Panc1 (cell line): Measurements from ENCODE around the gene RNF220. TPM values are rescaled to one million over a fixed set of nuclear protein-coding genes. Genes with fewer than 3 reads are reported as not detected.

Experiments
- ATAC-seq: fragments of 200-7000 bp; cut with Tn5 transposase; 2 replicates; pipeline ENCODE4 v1.9.1; 2020; ENCODE audit warnings: mild to moderate bottlenecking, moderate library complexity
- BruUV-seq: library from RNA; stranded (reverse); fragments of 400-500 nt; replicated peaks from 2 replicates; lab custom pipeline; 2021; lab: Mats Ljungman, UMichigan
- CTCF ChIA-PET: fragments of 300-600 bp; sonication (Branson Sonifier 250); formaldehyde crosslinking; loops from one replicate; lab custom pipeline; 2022; ENCODE audit warnings: antibody characterized with exemption; lab: Charles Lee
- POLR2A ChIA-PET: fragments of 300-600 bp; sonication (Branson Sonifier 250); formaldehyde crosslinking; loops from one replicate; lab custom pipeline; 2022; ENCODE audit warnings: antibody characterized with exemption; lab: Charles Lee
- DNase-seq: peaks from one replicate; pipeline ENCODE4 v3.0.0-alpha.2; 2010; ENCODE audit warnings: low read depth, low spot score
- H3K27ac ChIP-seq: 2 replicates; pipeline ENCODE4 v1.5.1; 2011; ENCODE audit warnings: mild to moderate bottlenecking, low read length, inconsistent platforms
- H3K27me3 ChIP-seq: fragments of 200-500 bp; sonication (Bioruptor generic); 2 replicates; pipeline ENCODE4 v1.6.0; 2014; ENCODE audit warnings: low read length, inconsistent platforms; ENCODE audit not compliant: control insufficient read depth, insufficient read depth
- H3K36me3 ChIP-seq: fragments of 200-500 bp; sonication (Bioruptor generic); 2 replicates; pipeline ENCODE4 v1.5.1; 2014; ENCODE audit warnings: inconsistent platforms, mild to moderate bottlenecking, low read length, moderate library complexity; ENCODE audit not compliant: control insufficient read depth, insufficient read depth
- H3K4me1 ChIP-seq: 2 replicates; pipeline ENCODE4 v1.5.1; 2011; ENCODE audit warnings: inconsistent platforms, mild to moderate bottlenecking, low read length, moderate library complexity; ENCODE audit not compliant: control insufficient read depth, insufficient read depth
- H3K4me3 ChIP-seq, 2 experiments: 2 replicates each; pipeline ENCODE4 v1.5.1; 2011 to 2012; ENCODE audit warnings: low read depth in 2 of 2, low read length in 2 of 2, mild to moderate bottlenecking in 2 of 2, inconsistent platforms in 1 of 2, moderate library complexity in 1 of 2
- H3K9me3 ChIP-seq: fragments of 200-500 bp; sonication (Bioruptor generic); 2 replicates; pipeline ENCODE4 v1.5.1; 2014; ENCODE audit warnings: low read depth, mild to moderate bottlenecking, inconsistent platforms, low read length, moderate library complexity; ENCODE audit not compliant: control insufficient read depth, insufficient read depth
- POLR2AphosphoS5 ChIP-seq: IDR thresholded peaks from 2 replicates; pipeline ENCODE4 v1.6.1; 2012; ENCODE audit warnings: mild to moderate bottlenecking, low read depth, low read length, moderate library complexity
- REST ChIP-seq, 2 experiments: IDR thresholded peaks; 2 replicates each; pipeline ENCODE4 v1.6.1; 2011 to 2012; ENCODE audit warnings: low read depth in 2 of 2, control low read depth in 1 of 2, low read length in 1 of 2, mild to moderate bottlenecking in 1 of 2, moderate library complexity in 1 of 2; ENCODE audit not compliant: insufficient read depth in 1 of 2
- SIN3A ChIP-seq: IDR thresholded peaks from 2 replicates; pipeline ENCODE4 v1.6.1; 2012; ENCODE audit warnings: low read depth, mild to moderate bottlenecking, low read length, moderate library complexity, borderline replicate concordance; ENCODE audit not compliant: insufficient read depth
- TCF7L2 ChIP-seq: IDR thresholded peaks from 2 replicates; pipeline ENCODE4 v1.6.1; 2011; ENCODE audit warnings: mild to moderate bottlenecking, low read depth, low read length, inconsistent platforms
- in situ Hi-C: cut with HindIII; loops from 2 replicates; pipeline ENCODE4 v1.10.0; 2016; ENCODE audit warnings: low sequenced_read_pairs, low pct_unique_long_range_greater_than_20kb
- intact Hi-C: fragments of 100-400 bp; cut with micrococcal nuclease; formaldehyde crosslinking; loops from one replicate; pipeline ENCODE4 v1.10.0; 2022; ENCODE audit not compliant: unreplicated experiment
- total RNA-seq: library from RNA; stranded (reverse); gene quantifications from one replicate; pipeline ENCODE4 v1.2.1, GENCODE V29; 2021; ENCODE audit not compliant: unreplicated experiment
- TF ChIP-seq, protein P1 (sequence below): fragments of 450-650 bp; IDR thresholded peaks from 2 replicates; pipeline ENCODE4 v1.5.1; 2017; ENCODE audit warnings: mild to moderate bottlenecking

The RNF220 gene
- total RNA-seq, 1 experiment from 2014 or later, result 64.9 TPM

- no peak for TF ChIP-seq REST (IDR thresholded peaks at IDR 0.05; ENCODE audit: insufficient read depth in 1 of 2, low read depth in 2 of 2, low read length in 1 of 2)
- TF ChIP-seq, protein P1, sequence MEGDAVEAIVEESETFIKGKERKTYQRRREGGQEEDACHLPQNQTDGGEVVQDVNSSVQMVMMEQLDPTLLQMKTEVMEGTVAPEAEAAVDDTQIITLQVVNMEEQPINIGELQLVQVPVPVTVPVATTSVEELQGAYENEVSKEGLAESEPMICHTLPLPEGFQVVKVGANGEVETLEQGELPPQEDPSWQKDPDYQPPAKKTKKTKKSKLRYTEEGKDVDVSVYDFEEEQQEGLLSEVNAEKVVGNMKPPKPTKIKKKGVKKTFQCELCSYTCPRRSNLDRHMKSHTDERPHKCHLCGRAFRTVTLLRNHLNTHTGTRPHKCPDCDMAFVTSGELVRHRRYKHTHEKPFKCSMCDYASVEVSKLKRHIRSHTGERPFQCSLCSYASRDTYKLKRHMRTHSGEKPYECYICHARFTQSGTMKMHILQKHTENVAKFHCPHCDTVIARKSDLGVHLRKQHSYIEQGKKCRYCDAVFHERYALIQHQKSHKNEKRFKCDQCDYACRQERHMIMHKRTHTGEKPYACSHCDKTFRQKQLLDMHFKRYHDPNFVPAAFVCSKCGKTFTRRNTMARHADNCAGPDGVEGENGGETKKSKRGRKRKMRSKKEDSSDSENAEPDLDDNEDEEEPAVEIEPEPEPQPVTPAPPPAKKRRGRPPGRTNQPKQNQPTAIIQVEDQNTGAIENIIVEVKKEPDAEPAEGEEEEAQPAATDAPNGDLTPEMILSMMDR, result no peak
- ChIA-PET POLR2A (no interaction called here), CTCF (no interaction called here)
- no peaks in the 10 kb centered on the region for H3K27me3 ChIP-seq
- H3K36me3 ChIP-seq, result no peaks in the 10 kb centered on the region
- DNase-seq (no peak), ATAC-seq (no peak)
- H3K4me1 ChIP-seq, result 0 out of 2 replicates have a peak, but pooled peaks cover 3% of the 10 kb centered on the region
- no TSS peak for BruUV-seq
- H3K4me3 ChIP-seq, result no peak overlapping the region
- in situ Hi-C loops (no loop called here), intact Hi-C loops (no loop called here)
- H3K27ac ChIP-seq, result no peak overlapping the region
- H3K9me3 ChIP-seq, result no peaks in the 10 kb centered on the region
These were observed 66.9 kb downstream of the RNF220 start for GRCh38 chr1:44471911-44472453.

- H3K4me3 ChIP-seq, result no peak overlapping the region; a peak in 1 of 4 replicates
- ChIA-PET POLR2A (no interaction called here), CTCF (interaction anchor here (0.6 kb wide), 2 partner anchors 55 to 64 kb away, joined by 4 to 5 read pairs; no protein-coding TSS in a partner anchor)
- H3K4me1 ChIP-seq, result 0 out of 2 replicates have a peak, but pooled peaks cover 3% of the 10 kb centered on the region
- no peaks in the 10 kb centered on the region for H3K27me3 ChIP-seq
- no peak for TF ChIP-seq SIN3A
- TF ChIP-seq POLR2AphosphoS5, result no peak
- no peak for TF ChIP-seq TCF7L2
- no peak for TF ChIP-seq REST (IDR thresholded peaks at IDR 0.05; ENCODE audit: insufficient read depth in 1 of 2, low read depth in 2 of 2, low read length in 1 of 2)
- TF ChIP-seq, protein P1, result no peak
- BruUV-seq, result no TSS peak
- in situ Hi-C loops (no loop called here), intact Hi-C loops (no loop called here)
- no peak overlapping the region for H3K27ac ChIP-seq
- no peaks in the 10 kb centered on the region for H3K9me3 ChIP-seq
- ATAC-seq, result peak; percentile 75
- no peak for DNase-seq
- no peaks in the 10 kb centered on the region for H3K36me3 ChIP-seq
These were observed 67.8 kb downstream of the RNF220 start for GRCh38 chr1:44472620-44473525.
